ENCODE measurements around the gene KIF5A.
"Not testable (repeated sequence)": the region's sequence is repeated elsewhere in the genome, so short reads cannot be mapped to it uniquely, and the experiment has no call there.

KIF5A gene

DNA sequence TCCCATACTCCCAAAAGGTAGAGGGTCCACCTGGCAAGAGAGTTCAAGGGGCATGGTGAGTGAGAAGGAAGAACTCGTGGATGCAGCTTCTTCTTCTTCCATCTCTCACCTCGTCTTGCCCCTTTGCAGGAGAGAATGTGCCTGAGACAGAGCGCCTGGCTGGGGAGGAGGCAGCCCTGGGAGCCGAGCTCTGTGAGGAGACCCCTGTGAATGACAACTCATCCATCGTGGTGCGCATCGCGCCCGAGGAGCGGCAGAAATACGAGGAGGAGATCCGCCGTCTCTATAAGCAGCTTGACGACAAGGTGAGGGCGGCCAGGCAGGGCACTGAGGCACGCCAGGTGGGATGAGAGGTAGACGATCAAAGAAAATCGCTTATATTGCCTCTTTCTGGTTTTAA, 20.0 kb downstream of the KIF5A start:
- no peak for DNase-seq (ENCODE audit: low read depth)
- in situ Hi-C loops (cut with HindIII; ENCODE audit: low sequenced_read_pairs), result no loop called here
- no peak overlapping the region for H3K4me3 ChIP-seq (ENCODE audit: low read depth, low read length)
- TF ChIP-seq CTCF (IDR thresholded peaks at IDR 0.05; ENCODE audit: low read depth, low read length, missing control alignments), result no peak

DNA sequence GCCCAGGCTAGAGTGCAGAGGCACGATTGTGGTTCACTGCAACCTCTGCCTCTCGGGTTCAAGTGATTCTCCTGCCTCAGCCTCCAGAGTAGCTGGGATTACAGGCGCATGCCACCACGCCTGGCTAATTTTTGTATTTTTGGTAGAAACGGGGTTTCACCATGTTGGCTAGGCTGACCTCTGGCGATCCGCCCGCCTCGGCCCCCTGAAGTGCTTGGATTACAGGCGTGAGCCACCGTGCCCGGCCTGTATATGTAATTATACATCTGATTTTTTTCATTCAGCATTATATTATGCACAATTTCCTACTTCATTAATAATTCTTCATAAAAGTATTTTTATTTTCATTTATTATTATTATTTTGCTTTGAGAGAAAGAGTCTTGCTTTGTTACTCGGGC, 20.6 kb downstream of the KIF5A start:
- DNase-seq (ENCODE audit: low read depth); in situ Hi-C loops (cut with HindIII; ENCODE audit: low sequenced_read_pairs); H3K4me3 ChIP-seq (ENCODE audit: low read depth, low read length): not testable (repeated sequence)

DNA sequence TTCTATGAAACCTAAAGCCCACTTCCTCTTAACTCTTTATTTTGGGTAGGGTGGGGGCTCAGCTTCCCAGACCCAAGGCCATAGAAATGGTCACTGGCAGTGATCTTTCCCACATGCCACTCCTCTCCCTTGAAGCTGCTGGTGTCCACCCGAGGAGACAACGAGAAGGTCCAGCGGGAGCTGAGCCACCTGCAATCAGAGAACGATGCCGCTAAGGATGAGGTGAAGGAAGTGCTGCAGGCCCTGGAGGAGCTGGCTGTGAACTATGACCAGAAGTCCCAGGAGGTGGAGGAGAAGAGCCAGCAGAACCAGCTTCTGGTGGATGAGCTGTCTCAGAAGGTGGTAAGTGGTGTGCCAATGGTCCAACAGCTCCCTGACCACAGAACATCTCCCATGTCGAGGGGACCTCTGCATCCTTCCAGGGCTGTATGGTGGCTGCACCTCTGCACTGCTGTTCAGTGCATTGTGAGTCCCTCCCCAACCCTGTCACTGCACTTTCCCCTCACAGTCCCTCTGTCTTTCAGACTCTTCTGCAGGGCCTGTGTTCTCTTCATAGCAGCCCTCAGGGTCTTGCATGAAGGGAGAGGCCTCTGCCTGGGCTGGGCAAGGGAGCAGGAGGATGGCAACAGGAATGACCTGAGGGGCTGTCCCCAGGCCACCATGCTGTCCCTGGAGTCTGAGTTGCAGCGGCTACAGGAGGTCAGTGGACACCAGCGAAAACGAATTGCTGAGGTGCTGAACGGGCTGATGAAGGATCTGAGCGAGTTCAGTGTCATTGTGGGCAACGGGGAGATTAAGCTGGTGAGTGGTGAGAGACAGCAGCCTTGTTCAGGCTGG, 22.3 kb downstream of the KIF5A start:
- TF ChIP-seq CTCF (IDR thresholded peaks at IDR 0.05; ENCODE audit: low read depth, low read length, missing control alignments), result no peak
- H3K4me3 ChIP-seq (ENCODE audit: low read depth, low read length), result no peak overlapping the region
- in situ Hi-C loops (cut with HindIII; ENCODE audit: low sequenced_read_pairs), result no loop called here
- DNase-seq (ENCODE audit: low read depth), result no peak

DNA sequence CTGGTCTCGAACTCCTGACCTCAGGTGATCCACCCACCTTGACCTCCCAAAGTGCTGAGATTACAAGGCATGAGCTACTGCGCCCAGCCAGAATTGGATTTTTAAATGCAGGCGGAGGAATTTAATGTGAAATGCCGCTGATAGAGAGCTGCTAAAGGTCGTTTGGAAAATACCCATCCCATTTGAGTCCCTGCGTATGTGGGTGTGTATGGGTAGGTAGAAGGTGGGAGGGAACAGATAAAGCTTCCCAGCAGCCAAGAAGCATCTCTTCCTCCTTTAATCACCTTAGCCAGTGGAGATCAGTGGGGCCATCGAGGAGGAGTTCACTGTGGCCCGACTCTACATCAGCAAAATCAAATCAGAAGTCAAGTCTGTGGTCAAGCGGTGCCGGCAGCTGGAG, 25.0 kb downstream of the KIF5A start:
- in situ Hi-C loops (cut with HindIII; ENCODE audit: low sequenced_read_pairs), result no loop called here
- no peak for DNase-seq (ENCODE audit: low read depth)
- no peak overlapping the region for H3K4me3 ChIP-seq (ENCODE audit: low read depth, low read length)
- TF ChIP-seq CTCF (IDR thresholded peaks at IDR 0.05; ENCODE audit: low read depth, low read length, missing control alignments), result no peak

- in situ Hi-C loops (cut with HindIII; ENCODE audit: low sequenced_read_pairs), result no loop called here
- no peak overlapping the region for H3K4me3 ChIP-seq (ENCODE audit: low read depth, low read length)
- no peak for DNase-seq (ENCODE audit: low read depth)
- TF ChIP-seq CTCF (IDR thresholded peaks at IDR 0.05; ENCODE audit: low read depth, low read length, missing control alignments), result no peak
These were observed 26.1 kb downstream of the KIF5A start for GRCh38 chr12:57575771-57576612.

DNA sequence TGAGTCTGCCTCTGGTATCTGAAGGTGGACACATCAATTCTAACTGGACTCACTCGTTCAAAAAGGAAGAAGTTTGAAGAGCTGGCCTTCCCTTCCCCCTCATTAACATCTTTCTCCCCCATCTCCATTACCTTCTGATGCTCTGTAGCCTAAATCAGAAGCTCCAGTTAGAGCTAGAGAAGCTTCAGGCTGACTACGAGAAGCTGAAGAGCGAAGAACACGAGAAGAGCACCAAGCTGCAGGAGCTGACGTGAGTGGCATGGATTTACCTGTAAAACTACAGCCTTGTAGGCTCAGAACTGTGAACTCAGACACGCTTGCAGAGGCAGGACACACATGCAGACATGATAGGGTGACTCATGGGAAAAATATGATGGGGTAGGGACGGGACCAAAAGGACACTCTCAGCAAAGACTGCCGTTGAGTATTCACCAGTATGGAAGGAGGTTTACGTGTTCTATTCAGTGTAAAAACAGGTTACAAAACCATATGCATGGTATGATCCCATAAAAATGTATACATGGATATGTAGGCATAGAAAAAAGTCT, 26.8 kb downstream of the KIF5A start:
- no peak for DNase-seq (ENCODE audit: low read depth)
- H3K4me3 ChIP-seq (ENCODE audit: low read depth, low read length), result no peak overlapping the region
- TF ChIP-seq CTCF (IDR thresholded peaks at IDR 0.05; ENCODE audit: low read depth, low read length, missing control alignments), result no peak
- in situ Hi-C loops (cut with HindIII; ENCODE audit: low sequenced_read_pairs), result no loop called here
